Liver (tissue), 9 donors: ENCODE measurements around the gene UBE2D1. TPM values are rescaled to one million over a fixed set of nuclear protein-coding genes. Genes with fewer than 3 reads are reported as not detected.

Source experiments
- DNase-seq: peaks from one replicate; pipeline ENCODE4 v3.0.0-alpha.2; 2017; ENCODE audit warnings: low spot score
- H3K27ac ChIP-seq, 2 donors: one replicate each; pipeline ENCODE4 v1.7.0; 2013; ENCODE audit warnings: inconsistent platforms in 2 of 2, low read length in 2 of 2, control low read depth in 1 of 2, low read depth in 1 of 2, mild to moderate bottlenecking in 1 of 2
- H3K27me3 ChIP-seq, 4 donors: one replicate each; pipeline versions ENCODE4 v1.6.1 to v1.7.0; 2013; ENCODE audit warnings: low read length in 3 of 4, inconsistent platforms in 1 of 4, mild to moderate bottlenecking in 1 of 4, moderate library complexity in 1 of 4; ENCODE audit not compliant: control insufficient read depth in 4 of 4, insufficient read depth in 4 of 4
- H3K36me3 ChIP-seq, 4 donors: one replicate each; pipeline versions ENCODE4 v1.6.1 to v1.7.0; 2013; ENCODE audit warnings: low read length in 3 of 4, mild to moderate bottlenecking in 3 of 4, low read depth in 1 of 4, moderate library complexity in 1 of 4; ENCODE audit not compliant: control insufficient read depth in 4 of 4, insufficient read depth in 3 of 4
- H3K4me1 ChIP-seq, 4 donors: one replicate each; pipeline versions ENCODE4 v1.6.1 to v1.7.0; 2013; ENCODE audit warnings: low read length in 3 of 4, mild to moderate bottlenecking in 3 of 4, moderate library complexity in 1 of 4; ENCODE audit not compliant: control insufficient read depth in 4 of 4, insufficient read depth in 4 of 4
- H3K4me3 ChIP-seq, 3 donors: one replicate each; pipeline versions ENCODE4 v1.6.1 to v1.7.0; 2013; ENCODE audit warnings: low read length in 3 of 3, control low read depth in 1 of 3, low read depth in 1 of 3, mild to moderate bottlenecking in 1 of 3
- H3K9ac ChIP-seq, 2 donors: one replicate each; pipeline ENCODE4 v1.7.0; 2013; ENCODE audit warnings: low read length in 2 of 2, mild to moderate bottlenecking in 2 of 2, moderate library complexity in 2 of 2, control low read depth in 1 of 2, low read depth in 1 of 2
- H3K9me3 ChIP-seq, 4 donors: one replicate each; pipeline versions ENCODE4 v1.6.1 to v1.7.0; 2013; ENCODE audit warnings: low read length in 3 of 4; ENCODE audit not compliant: control insufficient read depth in 4 of 4
- EGR1 ChIP-seq, 2 donors: IDR thresholded peaks; 2 replicates each; pipeline ENCODE4 v1.6.1; 2016 to 2018; ENCODE audit warnings: antibody characterized with exemption in 2 of 2, low read depth in 2 of 2
- FOXA1 ChIP-seq: IDR thresholded peaks from 2 replicates; pipeline ENCODE4 v1.6.1; 2016; ENCODE audit warnings: antibody characterized with exemption
- FOXA2 ChIP-seq: IDR thresholded peaks from 2 replicates; pipeline ENCODE4 v1.6.1; 2016; ENCODE audit warnings: antibody characterized with exemption
- GABPA ChIP-seq, 2 donors: IDR thresholded peaks in 1 of 2; conservative IDR thresholded peaks in 1 of 2; 2 replicates each; pipeline ENCODE4 v1.6.1; 2016; ENCODE audit warnings: antibody characterized with exemption in 2 of 2, mild to moderate bottlenecking in 1 of 2, moderate library complexity in 1 of 2
- HNF4A ChIP-seq, 2 donors: conservative IDR thresholded peaks; 2 replicates each; pipeline ENCODE4 v1.6.1; 2016; ENCODE audit warnings: antibody characterized with exemption in 2 of 2, mild to moderate bottlenecking in 2 of 2
- HNF4G ChIP-seq: IDR thresholded peaks from 2 replicates; pipeline ENCODE4 v1.6.1; 2016; ENCODE audit warnings: antibody characterized with exemption
- JUND ChIP-seq, 2 donors: IDR thresholded peaks; 2 replicates each; pipeline ENCODE4 v1.6.1; 2016; ENCODE audit warnings: antibody characterized with exemption in 2 of 2
- MAX ChIP-seq: IDR thresholded peaks from 2 replicates; pipeline ENCODE4 v1.6.1; 2016; ENCODE audit warnings: antibody characterized with exemption
- RAD21 ChIP-seq, 2 donors: IDR thresholded peaks; 2 replicates each; pipeline ENCODE4 v1.6.1; 2016; ENCODE audit warnings: antibody characterized with exemption in 2 of 2, mild to moderate bottlenecking in 2 of 2
- REST ChIP-seq: IDR thresholded peaks from 2 replicates; pipeline ENCODE4 v1.6.1; 2016; ENCODE audit warnings: antibody characterized with exemption, mild to moderate bottlenecking
- RXRA ChIP-seq, 2 donors: IDR thresholded peaks; 2 replicates each; pipeline ENCODE4 v1.6.1; 2017 to 2018; ENCODE audit warnings: antibody characterized with exemption in 2 of 2, mild to moderate bottlenecking in 1 of 2
- SP1 ChIP-seq: IDR thresholded peaks from 2 replicates; pipeline ENCODE4 v1.6.1; 2018; ENCODE audit warnings: antibody characterized with exemption, mild to moderate bottlenecking
- TAF1 ChIP-seq: conservative IDR thresholded peaks from 2 replicates; pipeline ENCODE4 v1.6.1; 2016; ENCODE audit warnings: antibody characterized with exemption, mild to moderate bottlenecking
- YY1 ChIP-seq: IDR thresholded peaks from 2 replicates; pipeline ENCODE4 v1.6.1; 2016; ENCODE audit warnings: antibody characterized with exemption, mild to moderate bottlenecking
- WGBS: extraction: QIAGEN DNeasy Blood & Tissue Kit; methylation state at CpG from one replicate; pipeline ENCODE4 v1.1.7; 2013; 5-methylcytosine and 5-hydroxymethylcytosine counted together
- polyA plus RNA-seq, 2 donors: library from polyadenylated mRNA; stranded (reverse) in 1 of 2; unstranded in 1 of 2; fragments of 200-250 nt in 1 of 2; fragments of >200 nt in 1 of 2; fragmentation: Nextera tagmentation in 1 of 2; extraction: Ambion mirVana in 1 of 2; gene quantifications; one replicate each; pipeline versions ENCODE4 v1.2.1 to v1.2.3, GENCODE V29; 2013 to 2015
- total RNA-seq, 2 donors: library from RNA; depleted of rRNA; stranded (reverse); fragments of >200 nt; gene quantifications; one replicate each; pipeline ENCODE4 v1.2.3, GENCODE V29; 2014
- TF ChIP-seq, protein P1 (sequence below): IDR thresholded peaks from 2 replicates; pipeline ENCODE4 v1.6.1; 2016; ENCODE audit warnings: antibody characterized with exemption
- TF ChIP-seq, protein P2 (sequence below): fragments of 150-350 bp; IDR thresholded peaks from 2 replicates; pipeline ENCODE4 v1.5.1; 2017; ENCODE audit warnings: improper control_type of control experiment, low read depth, low read length; ENCODE audit not compliant: missing input control
- TF ChIP-seq, protein P3 (sequence below): IDR thresholded peaks from 2 replicates; pipeline ENCODE4 v1.6.1; 2016; ENCODE audit warnings: antibody characterized with exemption
- donor health status: healthy.
- donor health status: healthy.
- donor health status: healthy.
- donor health status: healthy.
- donor health status: healthy.

The UBE2D1 gene
- total and polyA plus RNA-seq, 4 donors: 3.5 to 6.8 (median 5.8) TPM

GRCh38 chr10:58385784-58386112 lies 50.9 kb downstream of the UBE2D1 start:
- WGBS: 2% methylated on average over 15 of the region's 15 CpGs
- peak; percentile 37 for DNase-seq
- no peaks in the 10 kb centered on the region for H3K27me3 ChIP-seq
- TF ChIP-seq YY1 (no peak), MAX (no peak), SP1 (no peak), RAD21 (IDR thresholded peaks at IDR 0.05) (no peak), JUND (IDR thresholded peaks at IDR 0.05) (no peak), TAF1 (no peak)
- H3K9ac ChIP-seq: peak overlapping the region; percentile 66 to 89
- peaks cover 0 to 24% (median 18%) of the 10 kb centered on the region in 4 donors for H3K36me3 ChIP-seq
- H3K9me3 ChIP-seq: no peaks in the 10 kb centered on the region
- peak overlapping the region; percentile 65 to 100 (median 77) for H3K4me3 ChIP-seq
- peaks cover 2 to 20% (median 13%) of the 10 kb centered on the region in 4 donors for H3K4me1 ChIP-seq
- H3K27ac ChIP-seq: peak overlapping the region; percentile 86 to 89

DNA sequence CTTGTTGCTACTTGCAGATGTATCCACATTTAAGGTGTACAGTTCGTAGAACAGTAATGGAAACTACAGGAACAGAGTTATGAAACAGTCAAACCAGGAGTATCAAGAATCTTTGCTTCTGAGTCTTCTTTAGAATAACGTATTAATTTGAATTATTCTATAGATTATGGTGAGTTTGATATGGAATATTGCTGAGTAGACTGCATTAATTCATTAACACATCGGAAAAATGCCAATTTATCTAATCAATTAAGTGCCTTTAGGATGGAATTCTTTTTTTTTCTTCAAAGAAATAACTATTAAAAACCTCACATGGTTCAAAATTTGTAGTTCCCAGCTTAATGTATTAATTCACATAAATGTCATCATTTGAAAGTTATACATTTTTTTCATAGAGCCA lies 54.2 kb downstream of the UBE2D1 start:
- H3K4me1 ChIP-seq: peaks cover 2 to 20% (median 13%) of the 10 kb centered on the region in 4 donors
- DNase-seq: no peak
- TF ChIP-seq HNF4G (no peak), FOXA1 (no peak), RXRA (IDR thresholded peaks at IDR 0.05) (no peak), REST (no peak), MAX (no peak), HNF4A (conservative IDR thresholded peaks at IDR 0.05) (no peak), RAD21 (IDR thresholded peaks at IDR 0.05) (no peak), JUND (IDR thresholded peaks at IDR 0.05) (no peak), EGR1 (IDR thresholded peaks at IDR 0.05; ENCODE audit: low read depth in 2 of 2) (no peak), FOXA2 (no peak), SP1 (no peak), TAF1 (no peak), YY1 (no peak)
- TF ChIP-seq, protein P1, sequence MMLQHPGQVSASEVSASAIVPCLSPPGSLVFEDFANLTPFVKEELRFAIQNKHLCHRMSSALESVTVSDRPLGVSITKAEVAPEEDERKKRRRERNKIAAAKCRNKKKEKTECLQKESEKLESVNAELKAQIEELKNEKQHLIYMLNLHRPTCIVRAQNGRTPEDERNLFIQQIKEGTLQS: no peak
- WGBS: 97% methylated on average over 3 of the region's 3 CpGs
- no peak overlapping the region for H3K9ac ChIP-seq
- no peak overlapping the region for H3K4me3 ChIP-seq
- H3K27ac ChIP-seq: no peak overlapping the region
- H3K9me3 ChIP-seq: no peaks in the 10 kb centered on the region
- H3K36me3 ChIP-seq: peaks cover 2 to 34% (median 27%) of the 10 kb centered on the region in 4 donors
- no peaks in the 10 kb centered on the region for H3K27me3 ChIP-seq

DNA sequence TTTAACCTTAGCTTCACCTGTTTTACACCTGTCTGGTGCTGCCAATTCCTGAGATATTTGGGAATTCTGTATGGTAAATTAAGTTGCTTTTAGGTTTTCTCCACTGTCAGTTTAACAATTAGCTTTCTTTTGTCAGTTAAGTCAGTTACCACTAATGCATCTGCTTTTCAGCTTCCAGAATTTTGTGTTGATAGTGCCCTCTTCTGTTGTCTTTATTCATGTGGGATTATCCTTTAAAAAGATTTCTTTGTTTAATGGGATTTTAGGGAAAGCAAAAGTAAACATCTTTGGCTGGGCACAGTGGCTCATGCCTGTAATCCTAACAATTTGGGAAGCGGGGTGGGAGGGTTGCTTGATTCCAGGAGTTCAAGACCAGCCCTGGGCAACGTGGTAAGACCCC lies 58.5 kb downstream of the UBE2D1 start:
- no peak overlapping the region for H3K4me3 ChIP-seq
- H3K9me3 ChIP-seq: no peaks in the 10 kb centered on the region
- TF ChIP-seq RAD21 (IDR thresholded peaks at IDR 0.05): peak; percentile 24 to 44
- no peak for TF ChIP-seq GABPA (IDR thresholded peaks at IDR 0.05 in 1 of 2, conservative IDR thresholded peaks at IDR 0.05 in 1 of 2)
- TF ChIP-seq, protein P2, sequence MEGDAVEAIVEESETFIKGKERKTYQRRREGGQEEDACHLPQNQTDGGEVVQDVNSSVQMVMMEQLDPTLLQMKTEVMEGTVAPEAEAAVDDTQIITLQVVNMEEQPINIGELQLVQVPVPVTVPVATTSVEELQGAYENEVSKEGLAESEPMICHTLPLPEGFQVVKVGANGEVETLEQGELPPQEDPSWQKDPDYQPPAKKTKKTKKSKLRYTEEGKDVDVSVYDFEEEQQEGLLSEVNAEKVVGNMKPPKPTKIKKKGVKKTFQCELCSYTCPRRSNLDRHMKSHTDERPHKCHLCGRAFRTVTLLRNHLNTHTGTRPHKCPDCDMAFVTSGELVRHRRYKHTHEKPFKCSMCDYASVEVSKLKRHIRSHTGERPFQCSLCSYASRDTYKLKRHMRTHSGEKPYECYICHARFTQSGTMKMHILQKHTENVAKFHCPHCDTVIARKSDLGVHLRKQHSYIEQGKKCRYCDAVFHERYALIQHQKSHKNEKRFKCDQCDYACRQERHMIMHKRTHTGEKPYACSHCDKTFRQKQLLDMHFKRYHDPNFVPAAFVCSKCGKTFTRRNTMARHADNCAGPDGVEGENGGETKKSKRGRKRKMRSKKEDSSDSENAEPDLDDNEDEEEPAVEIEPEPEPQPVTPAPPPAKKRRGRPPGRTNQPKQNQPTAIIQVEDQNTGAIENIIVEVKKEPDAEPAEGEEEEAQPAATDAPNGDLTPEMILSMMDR: peak; percentile 6
- TF ChIP-seq RXRA (IDR thresholded peaks at IDR 0.05): no peak
- TF ChIP-seq, protein P3, sequence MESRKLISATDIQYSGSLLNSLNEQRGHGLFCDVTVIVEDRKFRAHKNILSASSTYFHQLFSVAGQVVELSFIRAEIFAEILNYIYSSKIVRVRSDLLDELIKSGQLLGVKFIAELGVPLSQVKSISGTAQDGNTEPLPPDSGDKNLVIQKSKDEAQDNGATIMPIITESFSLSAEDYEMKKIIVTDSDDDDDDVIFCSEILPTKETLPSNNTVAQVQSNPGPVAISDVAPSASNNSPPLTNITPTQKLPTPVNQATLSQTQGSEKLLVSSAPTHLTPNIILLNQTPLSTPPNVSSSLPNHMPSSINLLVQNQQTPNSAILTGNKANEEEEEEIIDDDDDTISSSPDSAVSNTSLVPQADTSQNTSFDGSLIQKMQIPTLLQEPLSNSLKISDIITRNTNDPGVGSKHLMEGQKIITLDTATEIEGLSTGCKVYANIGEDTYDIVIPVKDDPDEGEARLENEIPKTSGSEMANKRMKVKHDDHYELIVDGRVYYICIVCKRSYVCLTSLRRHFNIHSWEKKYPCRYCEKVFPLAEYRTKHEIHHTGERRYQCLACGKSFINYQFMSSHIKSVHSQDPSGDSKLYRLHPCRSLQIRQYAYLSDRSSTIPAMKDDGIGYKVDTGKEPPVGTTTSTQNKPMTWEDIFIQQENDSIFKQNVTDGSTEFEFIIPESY: no peak
- no peak for TF ChIP-seq JUND (IDR thresholded peaks at IDR 0.05)
- no peak for TF ChIP-seq HNF4G
- TF ChIP-seq FOXA2: no peak
- DNase-seq: no peak
- H3K4me1 ChIP-seq: no peaks in the 10 kb centered on the region
- no peaks in the 10 kb centered on the region for H3K27me3 ChIP-seq
- no peak overlapping the region for H3K27ac ChIP-seq
- WGBS: 87% methylated on average over 2 of the region's 2 CpGs
- H3K36me3 ChIP-seq: peaks cover 3 to 61% (median 38%) of the 10 kb centered on the region in 4 donors
- no peak overlapping the region for H3K9ac ChIP-seq
